ENCODE results near the gene CLDN24.

Gene CLDN24

GRCh38 chr4:183322326-183322725 lies at the start of gene CLDN24:
TSS of gene CLDN24 (minus strand) at chr4:183322426. CDS start at chr4:183322426, 0 bp downstream.
- peak; percentile 31 for DNase-seq (ENCODE audit: low spot score)

GRCh38 chr4:183370786-183371185 lies 48.6 kb upstream of the CLDN24 start:
- DNase-seq (ENCODE audit: low spot score), result no peak

- no peak for DNase-seq (ENCODE audit: low spot score)
Measured at GRCh38 chr4:183369073-183369472, 46.8 kb upstream of the CLDN24 start.

GRCh38 chr4:183366206-183366835 lies 44.1 kb upstream of the CLDN24 start:
- DNase-seq (ENCODE audit: low spot score), result no peak

- no peak for DNase-seq (ENCODE audit: low spot score)
Measured at GRCh38 chr4:183364025-183364424, 41.8 kb upstream of the CLDN24 start.

GRCh38 chr4:183362916-183363542 lies 40.8 kb upstream of the CLDN24 start:
- no peak for DNase-seq (ENCODE audit: low spot score)

GRCh38 chr4:183362036-183362435 lies 39.8 kb upstream of the CLDN24 start:
- peak; percentile 68 for DNase-seq (ENCODE audit: low spot score)

- no peak for DNase-seq (ENCODE audit: low spot score)
Measured at GRCh38 chr4:183360161-183360919, 38.1 kb upstream of the CLDN24 start.

GRCh38 chr4:183358215-183358755 lies 36.1 kb upstream of the CLDN24 start:
- no peak for DNase-seq (ENCODE audit: low spot score)

GRCh38 chr4:183356931-183357675 lies 34.9 kb upstream of the CLDN24 start:
- no peak for DNase-seq (ENCODE audit: low spot score)

- DNase-seq (ENCODE audit: low spot score), result no peak
Measured at GRCh38 chr4:183356173-183356830, 34.1 kb upstream of the CLDN24 start.

- DNase-seq (ENCODE audit: low spot score), result peak; percentile 99
Measured at GRCh38 chr4:183355405-183355804, 33.2 kb upstream of the CLDN24 start.

- DNase-seq (ENCODE audit: low spot score), result no peak
Measured at GRCh38 chr4:183354219-183354618, 32.0 kb upstream of the CLDN24 start.

- no peak for DNase-seq (ENCODE audit: low spot score)
Measured at GRCh38 chr4:183353557-183353956, 31.3 kb upstream of the CLDN24 start.

- DNase-seq (ENCODE audit: low spot score), result no peak
Measured at GRCh38 chr4:183352546-183352945, 30.3 kb upstream of the CLDN24 start.

GRCh38 chr4:183350317-183351071 lies 28.3 kb upstream of the CLDN24 start:
- no peak for DNase-seq (ENCODE audit: low spot score)

- DNase-seq (ENCODE audit: low spot score), result no peak
Measured at GRCh38 chr4:183349673-183350072, 27.4 kb upstream of the CLDN24 start.

- DNase-seq (ENCODE audit: low spot score), result peak; percentile 77
Measured at GRCh38 chr4:183348706-183349659, 26.8 kb upstream of the CLDN24 start.

GRCh38 chr4:183348136-183348535 lies 25.9 kb upstream of the CLDN24 start:
- no peak for DNase-seq (ENCODE audit: low spot score)

- no peak for DNase-seq (ENCODE audit: low spot score)
Measured at GRCh38 chr4:183347566-183347965, 25.3 kb upstream of the CLDN24 start.

All from COLO829 (cell line).